Osteoblast (primary cell): ENCODE results near the gene THAP11. TPM values are rescaled to one million over a fixed set of nuclear protein-coding genes. Genes with fewer than 3 reads are reported as not detected.
A peak's percentile ranks its signal among the peaks of the same experiment; 100 is the strongest.

Experiments
- DNase-seq: peaks from one replicate; pipeline ENCODE4 v3.0.0; 2011; ENCODE audit warnings: low spot score, mixed read lengths; ENCODE audit not compliant: insufficient read length; ENCODE audit errors: missing footprints
- H2AFZ ChIP-seq: 2 replicates; pipeline ENCODE4 v1.6.0; 2011; ENCODE audit warnings: mild to moderate bottlenecking, low read length
- H3K27ac ChIP-seq: 2 replicates; pipeline ENCODE4 v1.5.1; 2011; ENCODE audit warnings: mild to moderate bottlenecking, low read depth, low read length, moderate library complexity
- H3K27me3 ChIP-seq: 2 replicates; pipeline ENCODE4 v1.6.0; 2012; ENCODE audit warnings: mild to moderate bottlenecking, control low read depth, inconsistent platforms, low read length, moderate library complexity; ENCODE audit not compliant: insufficient read depth
- H3K36me3 ChIP-seq: 2 replicates; pipeline ENCODE4 v1.5.1; 2011; ENCODE audit warnings: mild to moderate bottlenecking, low read length, control low read depth, moderate library complexity; ENCODE audit not compliant: insufficient read depth
- H3K4me1 ChIP-seq: 2 replicates; pipeline ENCODE4 v1.5.1; 2011; ENCODE audit warnings: mild to moderate bottlenecking, low read length, control low read depth, moderate library complexity; ENCODE audit not compliant: insufficient read depth
- H3K4me2 ChIP-seq: 2 replicates; pipeline ENCODE4 v1.6.0; 2011; ENCODE audit warnings: mild to moderate bottlenecking, low read length; ENCODE audit not compliant: insufficient read depth
- H3K4me3 ChIP-seq: fragments of 200-600 bp; sonication (generic); 3 replicates; pipeline ENCODE4 v1.5.1; 2012; ENCODE audit warnings: mild to moderate bottlenecking, low read length, inconsistent platforms; ENCODE audit not compliant: insufficient read depth
- H3K79me2 ChIP-seq: 2 replicates; pipeline ENCODE4 v1.6.0; 2012; ENCODE audit warnings: mild to moderate bottlenecking, low read length, control low read depth, inconsistent platforms; ENCODE audit not compliant: insufficient read depth
- H3K9me3 ChIP-seq: 2 replicates; pipeline ENCODE4 v1.5.1; 2011; ENCODE audit warnings: low read depth, low read length, control low read depth
- H4K20me1 ChIP-seq: 2 replicates; pipeline ENCODE4 v1.6.0; 2012; ENCODE audit warnings: mild to moderate bottlenecking, low read length, control low read depth; ENCODE audit not compliant: insufficient read depth
- total RNA-seq: library from RNA; depleted of rRNA; stranded (reverse); fragments of >200 nt; gene quantifications from 2 replicates; pipeline ENCODE4 v1.2.3, GENCODE V29; 2012
- TF ChIP-seq, protein P1 (sequence below): IDR thresholded peaks from 2 replicates; pipeline ENCODE4 v1.5.1; 2011; ENCODE audit warnings: mild to moderate bottlenecking, low read depth, low read length, moderate library complexity; ENCODE audit errors: extremely low read depth

Gene THAP11
- total RNA-seq, 1 donor, result 25.7 TPM

- no peak overlapping the region for H3K4me2 ChIP-seq
- peaks cover 50% of the 10 kb centered on the region for H4K20me1 ChIP-seq
- peak; percentile 57 for DNase-seq
- no peak overlapping the region for H2AFZ ChIP-seq
- no peak overlapping the region for H3K27ac ChIP-seq
- H3K27me3 ChIP-seq, result no peaks in the 10 kb centered on the region
- H3K36me3 ChIP-seq, result peaks cover 71% of the 10 kb centered on the region
- peaks cover 49% of the 10 kb centered on the region for H3K79me2 ChIP-seq
- TF ChIP-seq, protein P1, sequence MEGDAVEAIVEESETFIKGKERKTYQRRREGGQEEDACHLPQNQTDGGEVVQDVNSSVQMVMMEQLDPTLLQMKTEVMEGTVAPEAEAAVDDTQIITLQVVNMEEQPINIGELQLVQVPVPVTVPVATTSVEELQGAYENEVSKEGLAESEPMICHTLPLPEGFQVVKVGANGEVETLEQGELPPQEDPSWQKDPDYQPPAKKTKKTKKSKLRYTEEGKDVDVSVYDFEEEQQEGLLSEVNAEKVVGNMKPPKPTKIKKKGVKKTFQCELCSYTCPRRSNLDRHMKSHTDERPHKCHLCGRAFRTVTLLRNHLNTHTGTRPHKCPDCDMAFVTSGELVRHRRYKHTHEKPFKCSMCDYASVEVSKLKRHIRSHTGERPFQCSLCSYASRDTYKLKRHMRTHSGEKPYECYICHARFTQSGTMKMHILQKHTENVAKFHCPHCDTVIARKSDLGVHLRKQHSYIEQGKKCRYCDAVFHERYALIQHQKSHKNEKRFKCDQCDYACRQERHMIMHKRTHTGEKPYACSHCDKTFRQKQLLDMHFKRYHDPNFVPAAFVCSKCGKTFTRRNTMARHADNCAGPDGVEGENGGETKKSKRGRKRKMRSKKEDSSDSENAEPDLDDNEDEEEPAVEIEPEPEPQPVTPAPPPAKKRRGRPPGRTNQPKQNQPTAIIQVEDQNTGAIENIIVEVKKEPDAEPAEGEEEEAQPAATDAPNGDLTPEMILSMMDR, result no peak
- H3K9me3 ChIP-seq, result no peaks in the 10 kb centered on the region
- no peak overlapping the region for H3K4me3 ChIP-seq
- H3K4me1 ChIP-seq, result peaks cover 14% of the 10 kb centered on the region
These were observed 36.1 kb downstream of the THAP11 start for GRCh38 chr16:67878232-67878631.

GRCh38 chr16:67878846-67879245 lies 36.7 kb downstream of the THAP11 start:
- peak; percentile 53 for DNase-seq
- H3K27ac ChIP-seq, result no peak overlapping the region
- peaks cover 77% of the 10 kb centered on the region for H3K36me3 ChIP-seq
- H2AFZ ChIP-seq, result no peak overlapping the region
- no peaks in the 10 kb centered on the region for H3K9me3 ChIP-seq
- peaks cover 43% of the 10 kb centered on the region for H3K79me2 ChIP-seq
- no peak overlapping the region for H3K4me3 ChIP-seq
- H3K4me2 ChIP-seq, result no peak overlapping the region
- TF ChIP-seq, protein P1, result no peak
- H4K20me1 ChIP-seq, result peaks cover 52% of the 10 kb centered on the region
- peaks cover 11% of the 10 kb centered on the region for H3K4me1 ChIP-seq
- H3K27me3 ChIP-seq, result no peaks in the 10 kb centered on the region

DNA sequence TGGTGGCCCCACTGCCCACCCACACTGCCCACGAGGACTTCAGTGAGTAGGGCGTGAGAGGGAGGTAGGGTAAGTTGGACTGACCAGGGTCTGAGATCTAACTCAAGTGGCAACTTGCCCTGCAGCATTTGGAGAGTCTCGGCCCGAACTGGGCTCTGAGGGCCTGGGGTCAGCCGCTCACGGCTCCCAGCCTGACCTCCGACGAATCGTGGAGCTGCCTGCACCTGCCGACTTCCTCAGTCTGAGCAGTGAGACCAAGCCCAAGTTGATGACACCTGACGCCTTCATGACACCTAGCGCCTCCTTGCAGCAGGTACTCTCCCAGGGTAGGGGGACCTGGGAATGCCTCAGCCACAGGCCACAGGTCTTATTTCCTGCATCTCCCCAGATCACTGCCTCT lies 37.3 kb downstream of the THAP11 start:
- Histone ChIP-seq H3K27ac (no peak overlapping the region), H3K79me2 (peaks cover 36% of the 10 kb centered on the region), H4K20me1 (peaks cover 52% of the 10 kb centered on the region), H3K4me2 (no peak overlapping the region), H3K9me3 (no peaks in the 10 kb centered on the region), H3K36me3 (peaks cover 82% of the 10 kb centered on the region), H3K4me3 (no peak overlapping the region), H3K4me1 (peaks cover 7% of the 10 kb centered on the region), H3K27me3 (no peaks in the 10 kb centered on the region), H2AFZ (no peak overlapping the region)
- TF ChIP-seq, protein P1, result no peak
- DNase-seq, result peak; percentile 38

- Histone ChIP-seq H3K4me1 (peaks cover 8% of the 10 kb centered on the region), H3K27me3 (no peaks in the 10 kb centered on the region), H3K79me2 (peaks cover 32% of the 10 kb centered on the region), H3K36me3 (peaks cover 83% of the 10 kb centered on the region), H3K9me3 (no peaks in the 10 kb centered on the region), H2AFZ (no peak overlapping the region), H4K20me1 (peaks cover 51% of the 10 kb centered on the region), H3K4me2 (no peak overlapping the region), H3K4me3 (no peak overlapping the region), H3K27ac (no peak overlapping the region)
- DNase-seq, result peak; percentile 31
- TF ChIP-seq, protein P1, result no peak
These were observed 37.8 kb downstream of the THAP11 start for GRCh38 chr16:67879936-67880335.
